Measurements from ENCODE around the gene ABCA4.
"Not testable (repeated sequence)": the region's sequence is repeated elsewhere in the genome, so short reads cannot be mapped to it uniquely, and the experiment has no call there.

Gene ABCA4

GRCh38 chr1:93999840-94000415, 121.0 kb downstream of the ABCA4 start:
- DNase-seq, result no peak

- DNase-seq, result not testable (repeated sequence)
These were observed 122.4 kb downstream of the ABCA4 start for GRCh38 chr1:93998532-93998931.

- no peak for DNase-seq
These were observed 123.2 kb downstream of the ABCA4 start for GRCh38 chr1:93997756-93998155.

- DNase-seq, result no peak
These were observed 125.0 kb downstream of the ABCA4 start for GRCh38 chr1:93995837-93996536.

- DNase-seq, result no peak
These were observed 127.2 kb downstream of the ABCA4 start for GRCh38 chr1:93993731-93994130.

- DNase-seq, result no peak
These were observed 128.0 kb downstream of the ABCA4 start for GRCh38 chr1:93992954-93993353.

GRCh38 chr1:93992190-93992589, 128.8 kb downstream of the ABCA4 start:
- DNase-seq, result no peak

GRCh38 chr1:93991271-93991670, 129.7 kb downstream of the ABCA4 start:
- DNase-seq, result no peak

- DNase-seq, result not testable (repeated sequence)
These were observed 130.5 kb downstream of the ABCA4 start for GRCh38 chr1:93990477-93990876.

GRCh38 chr1:93990010-93990409, 130.9 kb downstream of the ABCA4 start:
- DNase-seq, result no peak

- no peak for DNase-seq
These were observed 131.3 kb downstream of the ABCA4 start for GRCh38 chr1:93989601-93990000.

GRCh38 chr1:93988634-93989350, 132.2 kb downstream of the ABCA4 start:
- no peak for DNase-seq

GRCh38 chr1:93981274-93981667, 139.7 kb downstream of the ABCA4 start:
- no peak for DNase-seq

- no peak for DNase-seq
These were observed 140.4 kb downstream of the ABCA4 start for GRCh38 chr1:93980320-93981273.

GRCh38 chr1:93979718-93980319, 141.1 kb downstream of the ABCA4 start:
- DNase-seq, result no peak

- no peak for DNase-seq
These were observed 141.8 kb downstream of the ABCA4 start for GRCh38 chr1:93979040-93979717.

GRCh38 chr1:93977598-93977945, 143.4 kb downstream of the ABCA4 start:
- DNase-seq, result no peak

GRCh38 chr1:93976711-93977597, 144.0 kb downstream of the ABCA4 start:
- DNase-seq, result no peak

GRCh38 chr1:93976291-93976690, 144.7 kb downstream of the ABCA4 start:
- no peak for DNase-seq

GRCh38 chr1:93972341-93972740, 148.6 kb downstream of the ABCA4 start:
- no peak for DNase-seq

GRCh38 chr1:93969887-93970286, 151.1 kb downstream of the ABCA4 start:
- no peak for DNase-seq

Measured in CD4-positive, alpha-beta T cell treated with Interleukin-4 for 1 hour (primary cell).